K562 (cell line): ENCODE data around the gene RASGRP4. TPM values are rescaled to one million over a fixed set of nuclear protein-coding genes. Genes with fewer than 3 reads are reported as not detected.

ENCODE experiments used
- CHD2 ChIP-seq: IDR thresholded peaks from 2 replicates; pipeline ENCODE4 v1.6.1; 2011; ENCODE audit warnings: low read depth, low read length
- DPF2 ChIP-seq: fragments of 450-650 bp; IDR thresholded peaks from 2 replicates; pipeline ENCODE4 v1.6.1; 2016
- ELK1 ChIP-seq: sonication (generic); formaldehyde crosslinking; IDR thresholded peaks from 2 replicates; pipeline ENCODE4 v1.8.1; 2022; ENCODE audit warnings: missing genetic modification reagents
- ETS2 ChIP-seq: IDR thresholded peaks from 2 replicates; pipeline ENCODE4 v1.6.1; 2016; ENCODE audit warnings: borderline replicate concordance, missing genetic modification characterization, mild to moderate bottlenecking, moderate library complexity, missing compliant biosample characterization; ENCODE audit not compliant: poor library complexity, severe bottlenecking
- FOSL1 ChIP-seq: fragments of 200-800 bp; sonication (Bioruptor generic); conservative IDR thresholded peaks from 2 replicates; pipeline ENCODE4 v1.6.1; 2016; ENCODE audit warnings: missing genetic modification characterization, missing compliant biosample characterization
- FUS ChIP-seq: fragments of 200-400 bp; formaldehyde crosslinking; optimal IDR thresholded peaks from 2 replicates; pipeline ENCODE3; 2017; ENCODE audit warnings: low read depth, low read length
- HIVEP1 ChIP-seq: fragments of 250-450 bp; sonication (Bioruptor Pico); IDR thresholded peaks from 2 replicates; pipeline ENCODE4 v1.4.0; 2020; ENCODE audit warnings: mild to moderate bottlenecking
- KDM1A ChIP-seq, 2 experiments: fragments of 450-650 bp; IDR thresholded peaks; 2 replicates each; pipeline ENCODE4 v1.6.1; 2016; ENCODE audit warnings: mild to moderate bottlenecking in 2 of 2
- NR2F6 ChIP-seq: fragments of 450-650 bp; formaldehyde crosslinking; IDR thresholded peaks from 2 replicates; pipeline ENCODE4 v1.4.0; 2020; ENCODE audit warnings: mild to moderate bottlenecking
- PCBP2 ChIP-seq: fragments of 200-400 bp; formaldehyde crosslinking; IDR thresholded peaks from 2 replicates; pipeline ENCODE4 v1.6.1; 2018; ENCODE audit warnings: low read length, low read depth, mild to moderate bottlenecking, moderate library complexity; ENCODE audit not compliant: poor library complexity, severe bottlenecking
- RB1 ChIP-seq: fragments of 450-650 bp; IDR thresholded peaks from 2 replicates; pipeline ENCODE4 v1.6.1; 2017; ENCODE audit warnings: low read depth, mild to moderate bottlenecking
- SNIP1 ChIP-seq: fragments of 450-650 bp; IDR thresholded peaks from 2 replicates; pipeline ENCODE4 v1.7.1; 2017; ENCODE audit warnings: low read depth, mild to moderate bottlenecking
- YY1 ChIP-seq, 3 experiments: IDR thresholded peaks; 2 replicates each; pipeline ENCODE4 v1.6.1; 2011; ENCODE audit warnings: low read length in 2 of 3, mild to moderate bottlenecking in 2 of 3, moderate library complexity in 2 of 3, borderline replicate concordance in 1 of 3, control low read depth in 1 of 3, low read depth in 1 of 3; ENCODE audit not compliant: insufficient read depth in 3 of 3, insufficient replicate concordance in 2 of 3, control insufficient read depth in 1 of 3, insufficient read length in 1 of 3; ENCODE audit errors: extremely low read depth in 1 of 3
- polyA plus RNA-seq, 8 experiments: library from polyadenylated mRNA; depleted of rRNA in 4 of 8; stranded (reverse) in 5 of 8; unstranded in 3 of 8; fragments of >200 nt; fragmentation: Nextera tagmentation in 2 of 8; fragmentation: Illumina TruSeq in 1 of 8; extraction: Ambion mirVana in 2 of 8; extraction: Trizol in 1 of 8; gene quantifications; 2 replicates each; pipeline versions ENCODE4 v1.2.1 to v1.2.3, GENCODE V29; 2011 to 2014; ENCODE audit warnings: inconsistent platforms in 1 of 8, missing spikeins in 1 of 8
- total RNA-seq, 7 experiments: library from RNA; depleted of rRNA in 6 of 7; stranded (reverse); fragments of >200 nt in 6 of 7; fragmentation: Illumina TruSeq in 2 of 7; extraction: Trizol in 2 of 7; gene quantifications; 2 replicates each; pipeline versions ENCODE4 v1.2.1 to v1.2.3, GENCODE V29; 2011 to 2021; ENCODE audit warnings: low replicate concordance in 1 of 7
- TF ChIP-seq, protein P1 (sequence below): sonication (generic); formaldehyde crosslinking; IDR thresholded peaks from 2 replicates; pipeline ENCODE4 v1.8.0; 2022; ENCODE audit warnings: mild to moderate bottlenecking, missing genetic modification reagents
- TF ChIP-seq, protein P2 (sequence below): fragments of 450-650 bp; IDR thresholded peaks from 2 replicates; pipeline ENCODE4 v1.6.1; 2016; ENCODE audit warnings: borderline replicate concordance

The RASGRP4 gene
- total and polyA plus RNA-seq, 9 of the 15 experiments (the other 6 are each of a cell fraction or from before 2014, with no cell fraction given) = 0.39 to 4.6 (median 3.8) TPM

DNA sequence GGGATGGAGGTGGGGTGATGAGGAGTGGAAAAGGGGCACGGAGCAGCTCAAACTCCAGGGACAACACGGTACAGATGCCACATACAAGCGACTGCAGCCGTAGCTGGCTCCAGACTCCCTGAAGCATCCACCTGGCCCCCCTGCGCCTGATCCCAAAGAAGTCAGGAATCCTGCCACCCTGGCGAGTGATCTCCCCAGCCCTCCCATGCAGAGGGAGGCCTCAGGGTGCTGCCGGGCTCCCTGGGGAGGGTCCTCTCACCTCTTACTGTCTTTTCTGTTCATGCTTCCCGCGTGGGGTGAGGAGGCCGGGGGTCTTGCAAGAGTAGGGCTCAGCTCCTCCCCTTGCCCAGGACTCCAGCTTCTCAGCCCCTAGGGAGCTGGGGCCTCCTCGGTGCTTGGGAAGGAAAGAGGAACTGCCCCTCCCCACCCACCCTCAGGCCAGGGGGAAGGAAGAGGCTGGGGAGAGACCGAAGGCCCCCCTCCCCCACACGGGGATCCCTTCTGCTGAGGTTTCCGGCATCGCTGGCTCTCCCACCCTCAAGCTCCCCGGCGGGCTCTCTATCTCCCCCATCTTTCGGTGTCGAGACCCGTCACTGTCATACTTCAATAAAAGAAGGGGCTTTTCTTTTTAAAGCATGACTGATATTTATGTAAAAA, at the start of gene RASGRP4 (continued):
- no peak for TF ChIP-seq ELK1 (CRISPR knock-in tag)
- no peak for TF ChIP-seq NR2F6 (CRISPR knock-in tag)
- TF ChIP-seq, protein P1, sequence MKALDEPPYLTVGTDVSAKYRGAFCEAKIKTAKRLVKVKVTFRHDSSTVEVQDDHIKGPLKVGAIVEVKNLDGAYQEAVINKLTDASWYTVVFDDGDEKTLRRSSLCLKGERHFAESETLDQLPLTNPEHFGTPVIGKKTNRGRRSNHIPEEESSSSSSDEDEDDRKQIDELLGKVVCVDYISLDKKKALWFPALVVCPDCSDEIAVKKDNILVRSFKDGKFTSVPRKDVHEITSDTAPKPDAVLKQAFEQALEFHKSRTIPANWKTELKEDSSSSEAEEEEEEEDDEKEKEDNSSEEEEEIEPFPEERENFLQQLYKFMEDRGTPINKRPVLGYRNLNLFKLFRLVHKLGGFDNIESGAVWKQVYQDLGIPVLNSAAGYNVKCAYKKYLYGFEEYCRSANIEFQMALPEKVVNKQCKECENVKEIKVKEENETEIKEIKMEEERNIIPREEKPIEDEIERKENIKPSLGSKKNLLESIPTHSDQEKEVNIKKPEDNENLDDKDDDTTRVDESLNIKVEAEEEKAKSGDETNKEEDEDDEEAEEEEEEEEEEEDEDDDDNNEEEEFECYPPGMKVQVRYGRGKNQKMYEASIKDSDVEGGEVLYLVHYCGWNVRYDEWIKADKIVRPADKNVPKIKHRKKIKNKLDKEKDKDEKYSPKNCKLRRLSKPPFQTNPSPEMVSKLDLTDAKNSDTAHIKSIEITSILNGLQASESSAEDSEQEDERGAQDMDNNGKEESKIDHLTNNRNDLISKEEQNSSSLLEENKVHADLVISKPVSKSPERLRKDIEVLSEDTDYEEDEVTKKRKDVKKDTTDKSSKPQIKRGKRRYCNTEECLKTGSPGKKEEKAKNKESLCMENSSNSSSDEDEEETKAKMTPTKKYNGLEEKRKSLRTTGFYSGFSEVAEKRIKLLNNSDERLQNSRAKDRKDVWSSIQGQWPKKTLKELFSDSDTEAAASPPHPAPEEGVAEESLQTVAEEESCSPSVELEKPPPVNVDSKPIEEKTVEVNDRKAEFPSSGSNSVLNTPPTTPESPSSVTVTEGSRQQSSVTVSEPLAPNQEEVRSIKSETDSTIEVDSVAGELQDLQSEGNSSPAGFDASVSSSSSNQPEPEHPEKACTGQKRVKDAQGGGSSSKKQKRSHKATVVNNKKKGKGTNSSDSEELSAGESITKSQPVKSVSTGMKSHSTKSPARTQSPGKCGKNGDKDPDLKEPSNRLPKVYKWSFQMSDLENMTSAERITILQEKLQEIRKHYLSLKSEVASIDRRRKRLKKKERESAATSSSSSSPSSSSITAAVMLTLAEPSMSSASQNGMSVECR (CRISPR knock-in tag) = no peak
- no peak for TF ChIP-seq PCBP2
- TF ChIP-seq, protein P2, sequence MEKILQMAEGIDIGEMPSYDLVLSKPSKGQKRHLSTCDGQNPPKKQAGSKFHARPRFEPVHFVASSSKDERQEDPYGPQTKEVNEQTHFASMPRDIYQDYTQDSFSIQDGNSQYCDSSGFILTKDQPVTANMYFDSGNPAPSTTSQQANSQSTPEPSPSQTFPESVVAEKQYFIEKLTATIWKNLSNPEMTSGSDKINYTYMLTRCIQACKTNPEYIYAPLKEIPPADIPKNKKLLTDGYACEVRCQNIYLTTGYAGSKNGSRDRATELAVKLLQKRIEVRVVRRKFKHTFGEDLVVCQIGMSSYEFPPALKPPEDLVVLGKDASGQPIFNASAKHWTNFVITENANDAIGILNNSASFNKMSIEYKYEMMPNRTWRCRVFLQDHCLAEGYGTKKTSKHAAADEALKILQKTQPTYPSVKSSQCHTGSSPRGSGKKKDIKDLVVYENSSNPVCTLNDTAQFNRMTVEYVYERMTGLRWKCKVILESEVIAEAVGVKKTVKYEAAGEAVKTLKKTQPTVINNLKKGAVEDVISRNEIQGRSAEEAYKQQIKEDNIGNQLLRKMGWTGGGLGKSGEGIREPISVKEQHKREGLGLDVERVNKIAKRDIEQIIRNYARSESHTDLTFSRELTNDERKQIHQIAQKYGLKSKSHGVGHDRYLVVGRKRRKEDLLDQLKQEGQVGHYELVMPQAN = no peak
- TF ChIP-seq CHD2 = no peak
- TF ChIP-seq YY1 (IDR thresholded peaks at IDR 0.05; ENCODE audit: borderline replicate concordance in 1 of 3, control insufficient read depth in 1 of 3, extremely low read depth in 1 of 3, insufficient read depth in 3 of 3, insufficient read length in 1 of 3, insufficient replicate concordance in 2 of 3, low read depth in 1 of 3, low read length in 2 of 3) = peak in 1 of 3 experiments; percentile 19
- 0 out of 2 replicates have a peak, but pooled peaks have one; percentile 44 for TF ChIP-seq HIVEP1 (CRISPR knock-in tag)
- no peak for TF ChIP-seq SNIP1
- TF ChIP-seq FOSL1 (tag) = no peak
- no peak for TF ChIP-seq KDM1A (IDR thresholded peaks at IDR 0.05)
- TF ChIP-seq DPF2 = peak; percentile 53; the same call in 1 of the 2 replicates
- TF ChIP-seq ETS2 (tag) = no peak
- TF ChIP-seq RB1 = no peak
- no peak for TF ChIP-seq FUS
